OCI-LY1 (cell line): Measurements from ENCODE around the gene SLC25A51.

Source experiments
- H2AFZ ChIP-seq: fragments of 200-600 bp; sonication (generic), shearing (Covaris generic); 2 replicates; pipeline ENCODE4 v1.6.0; 2014; ENCODE audit warnings: antibody characterized with exemption, mild to moderate bottlenecking, low read length
- H3F3A ChIP-seq: fragments of 200-600 bp; sonication (generic), shearing (Covaris generic); 2 replicates; pipeline ENCODE4 v1.6.0; 2014; ENCODE audit warnings: mild to moderate bottlenecking, antibody characterized with exemption, low read length, moderate library complexity; ENCODE audit not compliant: insufficient read depth
- H3K27ac ChIP-seq: fragments of 200-600 bp; sonication (generic); 2 replicates; pipeline ENCODE4 v1.5.1; 2014; ENCODE audit warnings: low read length, mixed run types, mild to moderate bottlenecking, low read depth; ENCODE audit not compliant: poor library complexity, severe bottlenecking
- H3K27me3 ChIP-seq: fragments of 200-600 bp; sonication (generic); 2 replicates; pipeline ENCODE4 v1.6.0; 2014; ENCODE audit warnings: antibody characterized with exemption, mild to moderate bottlenecking, low read length, moderate library complexity; ENCODE audit not compliant: insufficient read depth
- H3K36me3 ChIP-seq: fragments of 200-600 bp; sonication (generic); 2 replicates; pipeline ENCODE4 v1.6.1; 2014; ENCODE audit warnings: mild to moderate bottlenecking, antibody characterized with exemption, low read length, moderate library complexity, mixed read lengths; ENCODE audit not compliant: insufficient read depth
- H3K4me1 ChIP-seq: fragments of 200-600 bp; sonication (generic); 2 replicates; pipeline ENCODE4 v1.5.1; 2014; ENCODE audit warnings: mild to moderate bottlenecking, low read length, moderate library complexity; ENCODE audit not compliant: insufficient read depth, severe bottlenecking
- H3K4me2 ChIP-seq: fragments of 200-600 bp; sonication (generic), shearing (Covaris generic); 2 replicates; pipeline ENCODE4 v1.6.1; 2014; ENCODE audit warnings: low read length
- H3K4me3 ChIP-seq: fragments of 200-600 bp; sonication (generic); 2 replicates; pipeline ENCODE4 v1.5.1; 2014; ENCODE audit warnings: low read length, low read depth, mild to moderate bottlenecking, mixed read lengths; ENCODE audit not compliant: poor library complexity, severe bottlenecking
- H3K79me2 ChIP-seq: fragments of 200-600 bp; shearing (Covaris generic); 2 replicates; pipeline ENCODE4 v1.6.1; 2016; ENCODE audit warnings: mixed run types, low read length, mixed read lengths; ENCODE audit not compliant: insufficient read depth
- H3K9ac ChIP-seq: fragments of 200-600 bp; sonication (generic), shearing (Covaris generic); 2 replicates; pipeline ENCODE4 v1.6.1; 2014; ENCODE audit warnings: mild to moderate bottlenecking, low read length, mixed read lengths
- H3K9me2 ChIP-seq: fragments of 200-600 bp; sonication (generic), shearing (Covaris generic); 2 replicates; pipeline ENCODE4 v1.6.1; 2014; ENCODE audit warnings: low read depth, mild to moderate bottlenecking, low read length, mixed read lengths
- H3K9me3 ChIP-seq: fragments of 200-600 bp; shearing (Covaris generic); 2 replicates; pipeline ENCODE4 v1.6.1; 2014; ENCODE audit warnings: low read length, mixed read lengths
- H4K20me1 ChIP-seq: fragments of 200-600 bp; sonication (generic), shearing (Covaris generic); 2 replicates; pipeline ENCODE4 v1.6.0; 2016; ENCODE audit warnings: mild to moderate bottlenecking, low read length; ENCODE audit not compliant: insufficient read depth
- EZH2 ChIP-seq: fragments of 200-600 bp; sonication (generic), shearing (Covaris generic); IDR thresholded peaks from 2 replicates; pipeline ENCODE4 v1.8.0; 2017; ENCODE audit warnings: borderline replicate concordance, mixed run types, mild to moderate bottlenecking, antibody characterized with exemption, low read length, moderate library complexity, mixed read lengths
- TF ChIP-seq, protein P1 (sequence below): fragments of 200-600 bp; sonication (generic), shearing (Covaris generic); IDR thresholded peaks from 2 replicates; pipeline ENCODE4 v1.5.1; 2017; ENCODE audit warnings: mild to moderate bottlenecking, antibody characterized with exemption, low read length, moderate library complexity, mixed read lengths

Gene SLC25A51

DNA sequence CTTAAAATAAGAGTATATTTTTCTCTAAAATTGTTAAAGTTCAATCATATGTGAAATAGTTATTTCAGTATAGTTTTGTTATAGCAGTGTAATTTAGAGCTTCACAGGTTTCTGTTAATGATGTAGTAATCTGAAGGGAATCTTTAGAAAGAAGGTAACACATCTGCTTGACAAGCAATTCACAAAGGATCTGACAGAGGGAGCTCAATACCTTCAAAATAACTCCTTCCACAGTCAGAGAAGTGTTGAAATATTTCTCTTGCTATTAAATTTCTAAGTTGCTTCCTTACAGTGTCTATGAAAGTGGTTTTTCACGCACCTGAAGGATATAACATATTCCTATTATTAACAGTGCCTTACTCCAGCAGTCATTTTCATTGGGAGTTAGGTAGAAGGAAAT is 44.9 kb downstream of the SLC25A51 start:
- no peaks in the 10 kb centered on the region for H4K20me1 ChIP-seq
- no peaks in the 10 kb centered on the region for H3K9me2 ChIP-seq
- no peak overlapping the region for H3K4me3 ChIP-seq
- H3K4me2 ChIP-seq, result no peak overlapping the region
- H3K9ac ChIP-seq, result no peak overlapping the region
- H3F3A ChIP-seq, result no peaks in the 10 kb centered on the region
- no peak overlapping the region for H3K27ac ChIP-seq
- peaks cover 30% of the 10 kb centered on the region; the same call in 1 of the 2 replicates for H3K36me3 ChIP-seq
- H3K79me2 ChIP-seq, result no peaks in the 10 kb centered on the region
- no peaks in the 10 kb centered on the region for H3K4me1 ChIP-seq
- no peaks in the 10 kb centered on the region for H3K27me3 ChIP-seq
- no peaks in the 10 kb centered on the region for H3K9me3 ChIP-seq
- no peak overlapping the region for H2AFZ ChIP-seq
- TF ChIP-seq, protein P1, sequence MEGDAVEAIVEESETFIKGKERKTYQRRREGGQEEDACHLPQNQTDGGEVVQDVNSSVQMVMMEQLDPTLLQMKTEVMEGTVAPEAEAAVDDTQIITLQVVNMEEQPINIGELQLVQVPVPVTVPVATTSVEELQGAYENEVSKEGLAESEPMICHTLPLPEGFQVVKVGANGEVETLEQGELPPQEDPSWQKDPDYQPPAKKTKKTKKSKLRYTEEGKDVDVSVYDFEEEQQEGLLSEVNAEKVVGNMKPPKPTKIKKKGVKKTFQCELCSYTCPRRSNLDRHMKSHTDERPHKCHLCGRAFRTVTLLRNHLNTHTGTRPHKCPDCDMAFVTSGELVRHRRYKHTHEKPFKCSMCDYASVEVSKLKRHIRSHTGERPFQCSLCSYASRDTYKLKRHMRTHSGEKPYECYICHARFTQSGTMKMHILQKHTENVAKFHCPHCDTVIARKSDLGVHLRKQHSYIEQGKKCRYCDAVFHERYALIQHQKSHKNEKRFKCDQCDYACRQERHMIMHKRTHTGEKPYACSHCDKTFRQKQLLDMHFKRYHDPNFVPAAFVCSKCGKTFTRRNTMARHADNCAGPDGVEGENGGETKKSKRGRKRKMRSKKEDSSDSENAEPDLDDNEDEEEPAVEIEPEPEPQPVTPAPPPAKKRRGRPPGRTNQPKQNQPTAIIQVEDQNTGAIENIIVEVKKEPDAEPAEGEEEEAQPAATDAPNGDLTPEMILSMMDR, result peak; percentile 35; the same call in 1 of the 2 replicates
- TF ChIP-seq EZH2, result no peak

DNA sequence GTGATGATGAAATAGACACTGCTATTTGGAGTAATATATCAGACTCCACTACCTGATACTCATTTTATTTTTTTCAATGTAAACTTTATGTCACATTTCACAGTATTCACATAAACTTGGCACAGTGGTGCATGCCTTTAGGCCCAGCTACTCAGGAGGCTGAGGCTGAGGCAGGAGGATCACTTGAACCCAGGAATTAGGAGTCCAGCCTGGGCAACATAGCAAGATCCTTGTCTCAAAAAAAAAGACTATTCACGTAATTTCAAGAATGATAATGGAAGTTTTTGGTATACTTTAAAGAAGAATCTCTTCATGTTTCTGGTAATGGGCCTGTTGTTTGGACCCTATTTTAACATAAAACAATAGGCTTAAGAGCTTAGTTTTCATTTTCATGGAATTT is 47.4 kb downstream of the SLC25A51 start:
- Histone ChIP-seq H3K4me3 (no peak overlapping the region), H3K36me3 (peaks cover 21% of the 10 kb centered on the region; the same call in 1 of the 2 replicates), H3F3A (no peaks in the 10 kb centered on the region)

DNA sequence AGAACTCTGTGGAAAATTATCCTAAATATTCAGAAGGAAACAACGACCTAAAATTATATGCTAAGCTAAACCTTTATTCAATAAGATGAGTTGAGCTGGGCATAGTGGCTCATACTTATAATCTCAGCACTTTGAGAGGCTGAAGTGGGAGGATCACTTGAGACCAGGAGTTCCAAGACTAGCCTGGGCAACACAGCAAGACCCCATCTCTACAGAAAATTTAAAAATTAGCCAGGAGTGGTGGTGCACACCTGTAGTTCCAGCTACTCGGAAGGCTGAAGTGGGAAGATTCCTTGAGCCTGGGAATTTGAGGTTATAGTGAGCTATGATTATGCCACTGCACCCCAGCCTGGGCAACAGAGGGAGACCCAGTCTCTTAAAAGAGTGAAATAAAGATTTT is 51.7 kb downstream of the SLC25A51 start:
- Histone ChIP-seq H3K79me2 (no peaks in the 10 kb centered on the region), H3K9ac (no peak overlapping the region), H3K9me3 (no peaks in the 10 kb centered on the region), H3K9me2 (no peaks in the 10 kb centered on the region), H3F3A (no peaks in the 10 kb centered on the region), H3K4me3 (no peak overlapping the region), H3K36me3 (no peaks in the 10 kb centered on the region), H2AFZ (no peak overlapping the region), H3K27me3 (no peaks in the 10 kb centered on the region), H4K20me1 (no peaks in the 10 kb centered on the region), H3K27ac (no peak overlapping the region), H3K4me1 (no peaks in the 10 kb centered on the region), H3K4me2 (no peak overlapping the region)
- no peak for TF ChIP-seq EZH2
- TF ChIP-seq, protein P1, result no peak

More for the DNA sequence above, 47.4 kb downstream of the SLC25A51 start:
- Histone ChIP-seq H3K27me3 (no peaks in the 10 kb centered on the region), H3K9me2 (no peaks in the 10 kb centered on the region), H3K79me2 (no peaks in the 10 kb centered on the region), H3K27ac (no peak overlapping the region), H3K4me2 (no peak overlapping the region), H3K4me1 (no peaks in the 10 kb centered on the region), H4K20me1 (no peaks in the 10 kb centered on the region), H3K9me3 (no peaks in the 10 kb centered on the region), H2AFZ (no peak overlapping the region), H3K9ac (no peak overlapping the region)
- TF ChIP-seq EZH2, result no peak
- TF ChIP-seq, protein P1, result no peak
